Measurements from ENCODE around the gene SRRM2.

The SRRM2 gene

GRCh38 chr16:2752035-2752849 lies at the start of gene SRRM2:
SRRM2 (plus strand) TSS chr16:2752638; CDS start chr16:2756365, 3,727 bp downstream.
- no peaks in the 10 kb centered on the region for H3K27me3 Mint-ChIP-seq
- peaks cover 16% of the 10 kb centered on the region for H3K36me3 Mint-ChIP-seq
- peaks cover 40% of the 10 kb centered on the region for H3K4me1 Mint-ChIP-seq
- H3K27ac Mint-ChIP-seq = peak within 1 kb of the TSS; percentile 98
- H3K9me3 Mint-ChIP-seq = no peaks in the 10 kb centered on the region
- peak within 1 kb of the TSS; percentile 99 for H3K4me3 Mint-ChIP-seq

- Mint-ChIP-seq H3K4me3 (no peak overlapping the region), H3K9me3 (no peaks in the 10 kb centered on the region), H3K36me3 (peaks cover under 1% of the 10 kb centered on the region), H3K27me3 (no peaks in the 10 kb centered on the region), H3K4me1 (no peaks in the 10 kb centered on the region), H3K27ac (no peak overlapping the region)
Observed at GRCh38 chr16:2702871-2703745, 49.3 kb upstream of the SRRM2 start.

- H3K36me3 Mint-ChIP-seq = peaks cover 3% of the 10 kb centered on the region
Observed at GRCh38 chr16:2704166-2704982, 48.1 kb upstream of the SRRM2 start.

GRCh38 chr16:2704983-2705275 lies 47.5 kb upstream of the SRRM2 start:
- H3K36me3 Mint-ChIP-seq = peaks cover 3% of the 10 kb centered on the region
- no peaks in the 10 kb centered on the region for H3K4me1 Mint-ChIP-seq
- no peak overlapping the region for H3K27ac Mint-ChIP-seq
- no peak overlapping the region for H3K4me3 Mint-ChIP-seq
- no peaks in the 10 kb centered on the region for H3K9me3 Mint-ChIP-seq
- no peaks in the 10 kb centered on the region for H3K27me3 Mint-ChIP-seq

More at GRCh38 chr16:2704166-2704982, 48.1 kb upstream of the SRRM2 start:
- Mint-ChIP-seq H3K27ac (no peak overlapping the region), H3K9me3 (no peaks in the 10 kb centered on the region), H3K27me3 (no peaks in the 10 kb centered on the region), H3K4me1 (no peaks in the 10 kb centered on the region), H3K4me3 (no peak overlapping the region)

GRCh38 chr16:2705351-2705750 lies 47.1 kb upstream of the SRRM2 start:
- Mint-ChIP-seq H3K4me1 (no peaks in the 10 kb centered on the region), H3K27ac (no peak overlapping the region), H3K36me3 (peaks cover 3% of the 10 kb centered on the region), H3K9me3 (no peaks in the 10 kb centered on the region), H3K4me3 (no peak overlapping the region), H3K27me3 (no peaks in the 10 kb centered on the region)

- Mint-ChIP-seq H3K27ac (no peak overlapping the region), H3K36me3 (peaks cover 3% of the 10 kb centered on the region), H3K4me3 (no peak overlapping the region), H3K4me1 (no peaks in the 10 kb centered on the region), H3K27me3 (no peaks in the 10 kb centered on the region), H3K9me3 (no peaks in the 10 kb centered on the region)
Observed at GRCh38 chr16:2706085-2706484, 46.4 kb upstream of the SRRM2 start.

GRCh38 chr16:2706611-2707311 lies 45.7 kb upstream of the SRRM2 start:
- H3K27ac Mint-ChIP-seq = no peak overlapping the region
- no peak overlapping the region for H3K4me3 Mint-ChIP-seq
- peaks cover 3% of the 10 kb centered on the region for H3K36me3 Mint-ChIP-seq
- no peaks in the 10 kb centered on the region for H3K4me1 Mint-ChIP-seq
- H3K27me3 Mint-ChIP-seq = no peaks in the 10 kb centered on the region
- H3K9me3 Mint-ChIP-seq = no peaks in the 10 kb centered on the region

- Mint-ChIP-seq H3K4me1 (no peaks in the 10 kb centered on the region), H3K27ac (no peak overlapping the region), H3K27me3 (no peaks in the 10 kb centered on the region), H3K4me3 (no peak overlapping the region), H3K9me3 (no peaks in the 10 kb centered on the region), H3K36me3 (peaks cover 3% of the 10 kb centered on the region)
Observed at GRCh38 chr16:2707368-2708289, 44.8 kb upstream of the SRRM2 start.

GRCh38 chr16:2708290-2708639 lies 44.2 kb upstream of the SRRM2 start:
- H3K27me3 Mint-ChIP-seq = no peaks in the 10 kb centered on the region
- no peaks in the 10 kb centered on the region for H3K4me1 Mint-ChIP-seq
- no peak overlapping the region for H3K4me3 Mint-ChIP-seq
- no peak overlapping the region for H3K27ac Mint-ChIP-seq
- no peaks in the 10 kb centered on the region for H3K9me3 Mint-ChIP-seq
- H3K36me3 Mint-ChIP-seq = peaks cover 3% of the 10 kb centered on the region

GRCh38 chr16:2708955-2709587 lies 43.4 kb upstream of the SRRM2 start:
- no peaks in the 10 kb centered on the region for H3K27me3 Mint-ChIP-seq
- no peaks in the 10 kb centered on the region for H3K9me3 Mint-ChIP-seq
- no peak overlapping the region for H3K27ac Mint-ChIP-seq
- peaks cover 3% of the 10 kb centered on the region for H3K36me3 Mint-ChIP-seq
- H3K4me1 Mint-ChIP-seq = no peaks in the 10 kb centered on the region
- no peak overlapping the region for H3K4me3 Mint-ChIP-seq

- H3K9me3 Mint-ChIP-seq = no peaks in the 10 kb centered on the region
- no peaks in the 10 kb centered on the region for H3K27me3 Mint-ChIP-seq
- H3K4me1 Mint-ChIP-seq = no peaks in the 10 kb centered on the region
- H3K36me3 Mint-ChIP-seq = peaks cover 3% of the 10 kb centered on the region
- H3K27ac Mint-ChIP-seq = no peak overlapping the region
- no peak overlapping the region for H3K4me3 Mint-ChIP-seq
Observed at GRCh38 chr16:2709588-2709984, 42.9 kb upstream of the SRRM2 start.

GRCh38 chr16:2710021-2710710 lies 42.3 kb upstream of the SRRM2 start:
- H3K4me3 Mint-ChIP-seq = no peak overlapping the region
- no peaks in the 10 kb centered on the region for H3K27me3 Mint-ChIP-seq
- peaks cover 3% of the 10 kb centered on the region for H3K36me3 Mint-ChIP-seq
- no peak overlapping the region for H3K27ac Mint-ChIP-seq
- peaks cover 4% of the 10 kb centered on the region for H3K4me1 Mint-ChIP-seq
- H3K9me3 Mint-ChIP-seq = no peaks in the 10 kb centered on the region

- Mint-ChIP-seq H3K27ac (no peak overlapping the region), H3K4me1 (peaks cover 4% of the 10 kb centered on the region), H3K27me3 (no peaks in the 10 kb centered on the region), H3K36me3 (peaks cover 3% of the 10 kb centered on the region), H3K9me3 (no peaks in the 10 kb centered on the region), H3K4me3 (no peak overlapping the region)
Observed at GRCh38 chr16:2710711-2711231, 41.7 kb upstream of the SRRM2 start.
